GM18505 (cell line): ENCODE results near the gene RASL12.
"Not testable (repeated sequence)": the region's sequence is repeated elsewhere in the genome, so short reads cannot be mapped to it uniquely, and the experiment has no call there.

Experiments used
- ATAC-seq: cut with Tn5 transposase; IDR thresholded peaks from one replicate; pipeline ENCODE4 v1.9.1; 2021; ENCODE audit not compliant: unreplicated experiment
- POLR2A ChIP-seq: IDR thresholded peaks from 4 replicates; pipeline ENCODE4 v1.6.1; 2011; ENCODE audit warnings: borderline replicate concordance; ENCODE audit not compliant: insufficient read depth, insufficient read length; ENCODE audit errors: extremely low read depth

RASL12 gene

GRCh38 chr15:65044724-65045481 lies 22.9 kb downstream of the RASL12 start, which contains the start of gene SLC51B:
Gene SLC51B (plus strand): TSS chr15:65045387. CDS start chr15:65050005, 4,618 bp downstream.
- TF ChIP-seq POLR2A, result no peak
- ATAC-seq, result no peak

GRCh38 chr15:65044218-65044617 lies 23.6 kb downstream of the RASL12 start:
- ATAC-seq, result not testable (repeated sequence)

GRCh38 chr15:65042776-65043327 lies 24.9 kb downstream of the RASL12 start:
- TF ChIP-seq POLR2A, result no peak
- ATAC-seq, result no peak

- ATAC-seq, result no peak
- TF ChIP-seq POLR2A, result no peak
These were observed 26.0 kb downstream of the RASL12 start for GRCh38 chr15:65041787-65042186.

- no peak for TF ChIP-seq POLR2A
- ATAC-seq, result no peak
These were observed 27.3 kb downstream of the RASL12 start for GRCh38 chr15:65040461-65040860.

GRCh38 chr15:65038836-65039235 lies 29.0 kb downstream of the RASL12 start:
- no peak for ATAC-seq
- TF ChIP-seq POLR2A, result no peak

- TF ChIP-seq POLR2A, result no peak
- ATAC-seq, result no peak
These were observed 29.4 kb downstream of the RASL12 start for GRCh38 chr15:65038428-65038827.

- no peak for ATAC-seq
These were observed 30.5 kb downstream of the RASL12 start for GRCh38 chr15:65037309-65037708.

GRCh38 chr15:65034719-65035118 lies 33.1 kb downstream of the RASL12 start:
- no peak for ATAC-seq

More at GRCh38 chr15:65037309-65037708, 30.5 kb downstream of the RASL12 start:
- TF ChIP-seq POLR2A, result no peak

GRCh38 chr15:65033659-65034269 lies 34.0 kb downstream of the RASL12 start:
- no peak for ATAC-seq
- no peak for TF ChIP-seq POLR2A

More at GRCh38 chr15:65034719-65035118, 33.1 kb downstream of the RASL12 start:
- no peak for TF ChIP-seq POLR2A

GRCh38 chr15:65032801-65033537 lies 34.8 kb downstream of the RASL12 start:
- no peak for TF ChIP-seq POLR2A
- no peak for ATAC-seq

- no peak for ATAC-seq
- TF ChIP-seq POLR2A, result no peak
These were observed 38.0 kb downstream of the RASL12 start for GRCh38 chr15:65029736-65030208.
